Stimulated activated CD8-positive, alpha-beta memory T cell treated with anti-CD3 and anti-CD28 coated beads, Interleukin-12 subunit alpha, Interleukin-12 subunit beta, amount 100 ng/mL, for 24 hours (primary cell): ENCODE data around the gene KCNQ2.

Source experiments
- DNase-seq: peaks from one replicate; pipeline ENCODE4 v3.0.0-alpha.2; 2020; ENCODE audit errors: extremely low read depth

The KCNQ2 gene

DNA sequence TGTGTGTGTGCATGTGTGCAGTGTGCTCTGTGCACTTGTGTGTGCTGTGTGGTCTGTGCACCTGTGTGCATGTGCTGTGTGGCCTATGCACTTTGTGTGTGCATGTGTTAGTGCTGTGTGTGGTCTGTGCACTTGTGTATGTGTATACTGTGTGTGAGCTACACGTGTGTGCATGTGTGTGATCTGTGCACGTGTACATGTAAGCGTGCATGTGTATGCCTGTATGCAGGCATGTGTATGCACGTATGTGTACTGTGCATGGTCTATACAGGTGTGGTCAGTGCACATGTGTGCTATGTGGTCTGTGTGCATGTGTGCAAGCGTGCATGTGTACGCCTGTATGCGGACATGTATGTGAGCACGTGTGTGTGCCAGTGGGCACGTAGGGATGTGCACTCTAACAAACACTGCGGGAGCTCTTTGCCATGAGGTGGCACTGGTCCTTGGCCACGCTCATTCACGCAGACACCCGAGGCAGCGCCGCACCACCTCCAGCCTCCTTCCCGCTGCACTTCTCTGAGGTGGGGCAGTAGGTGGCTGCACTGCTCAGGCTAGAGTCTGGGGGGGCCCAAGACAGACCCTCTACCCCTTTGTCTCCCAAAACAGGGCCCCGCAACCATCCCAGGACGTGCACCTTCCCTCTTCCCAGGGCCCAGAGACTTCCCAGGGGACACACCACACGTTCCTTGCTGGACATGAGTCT, 68.9 kb downstream of the KCNQ2 start:
- no peak for DNase-seq

DNA sequence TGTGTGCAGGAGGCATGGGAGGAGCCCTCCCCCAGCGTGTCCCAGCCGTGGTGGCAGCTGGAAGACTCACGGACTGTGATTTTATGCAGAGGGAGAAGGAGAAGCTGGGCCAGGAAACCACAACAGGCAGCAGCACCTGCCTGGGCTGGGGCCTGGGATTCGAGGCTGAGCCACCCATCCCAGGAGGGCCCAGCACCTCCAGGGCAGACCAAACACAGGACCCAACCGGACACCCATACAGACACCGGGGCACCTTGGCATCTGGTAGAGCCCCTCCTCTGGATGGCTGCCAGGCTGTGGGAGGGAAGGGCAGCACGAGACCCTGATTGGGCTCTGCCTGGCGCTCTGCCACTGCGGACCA, 69.6 kb downstream of the KCNQ2 start:
- DNase-seq, result no peak

GRCh38 chr20:63402181-63402859, 70.1 kb downstream of the KCNQ2 start:
- DNase-seq, result no peak

DNA sequence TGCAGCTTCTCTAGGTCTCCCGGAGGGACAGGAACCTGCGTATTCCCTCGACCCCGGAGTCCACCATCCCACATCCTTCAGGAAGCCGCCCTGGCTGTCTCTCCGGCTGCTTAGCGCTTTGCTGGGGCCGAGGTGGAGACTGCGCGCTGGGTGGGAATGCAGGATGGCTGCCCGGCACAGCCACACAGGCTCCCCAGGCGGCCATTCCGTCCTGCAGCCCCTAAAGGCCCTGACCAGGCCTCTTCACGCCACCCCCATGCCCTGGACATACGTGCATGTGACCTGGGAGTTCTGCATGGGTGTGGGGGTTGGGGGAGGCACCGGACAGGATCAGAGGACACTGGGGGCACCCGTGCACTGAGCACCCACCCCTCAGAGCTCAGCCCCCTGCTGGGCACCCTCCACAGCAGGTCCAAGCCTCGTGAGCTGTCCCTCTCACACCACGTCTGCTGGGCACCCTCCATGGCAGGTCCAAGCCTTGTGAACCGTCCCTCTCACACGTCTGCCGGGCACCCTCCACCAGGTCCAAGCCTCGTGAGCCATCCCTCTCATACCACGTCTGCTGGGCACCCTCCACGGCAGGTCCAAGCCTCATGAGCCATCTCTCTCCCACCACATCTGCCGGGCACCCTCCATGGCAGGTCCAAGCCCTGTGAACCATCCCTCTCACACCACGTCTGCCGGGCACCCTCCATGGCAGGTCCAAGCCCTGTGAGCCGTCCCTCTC, 70.9 kb downstream of the KCNQ2 start:
- no peak for DNase-seq

- no peak for DNase-seq
These were observed 71.8 kb downstream of the KCNQ2 start for GRCh38 chr20:63400486-63401210.

- DNase-seq, result no peak
These were observed 72.7 kb downstream of the KCNQ2 start for GRCh38 chr20:63399596-63400375.

DNA sequence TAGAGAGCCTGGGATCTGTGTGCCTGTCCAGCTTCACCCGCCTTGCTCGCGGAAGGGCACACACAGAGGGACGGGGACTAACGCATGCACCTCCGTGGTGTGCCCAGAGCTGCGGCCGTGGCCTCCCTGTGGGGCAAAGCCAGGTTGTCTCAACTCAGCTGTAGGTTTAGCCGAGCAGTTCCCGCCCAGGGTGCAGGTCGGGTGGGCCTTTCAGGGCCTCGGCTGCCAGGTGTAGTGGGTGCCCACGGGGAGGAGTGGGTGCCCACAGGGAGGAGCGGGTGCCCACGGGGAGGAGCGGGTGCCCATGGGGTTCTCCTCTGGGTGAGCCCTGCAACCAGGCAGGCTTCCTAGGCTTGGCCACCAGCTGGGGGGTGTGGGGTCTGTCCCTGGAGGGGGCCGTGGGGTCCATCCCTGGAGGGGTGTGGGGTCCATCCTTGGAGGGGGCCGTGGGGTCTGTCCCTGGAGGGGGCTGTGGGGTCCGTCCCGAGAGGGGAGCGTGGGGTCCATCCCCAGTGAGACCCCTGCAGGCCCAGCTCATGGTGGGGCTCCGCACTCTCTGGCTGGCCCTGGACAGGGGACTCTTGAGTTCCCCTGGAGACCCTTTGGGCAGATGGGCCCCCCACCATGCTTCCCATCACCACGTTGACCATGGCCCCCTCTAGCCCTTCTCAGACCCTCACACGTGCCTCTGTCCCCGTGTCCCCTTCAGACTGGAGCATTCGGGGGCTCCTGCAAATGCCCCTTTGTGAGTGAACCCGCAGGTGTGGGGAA, 73.5 kb downstream of the KCNQ2 start:
- no peak for DNase-seq

GRCh38 chr20:63397946-63398450, 74.5 kb downstream of the KCNQ2 start:
- DNase-seq, result no peak

GRCh38 chr20:63397155-63397843, 75.2 kb downstream of the KCNQ2 start:
- no peak for DNase-seq

GRCh38 chr20:63396300-63396699, 76.2 kb downstream of the KCNQ2 start:
- no peak for DNase-seq

GRCh38 chr20:63395723-63396122, 76.7 kb downstream of the KCNQ2 start:
- DNase-seq, result no peak

DNA sequence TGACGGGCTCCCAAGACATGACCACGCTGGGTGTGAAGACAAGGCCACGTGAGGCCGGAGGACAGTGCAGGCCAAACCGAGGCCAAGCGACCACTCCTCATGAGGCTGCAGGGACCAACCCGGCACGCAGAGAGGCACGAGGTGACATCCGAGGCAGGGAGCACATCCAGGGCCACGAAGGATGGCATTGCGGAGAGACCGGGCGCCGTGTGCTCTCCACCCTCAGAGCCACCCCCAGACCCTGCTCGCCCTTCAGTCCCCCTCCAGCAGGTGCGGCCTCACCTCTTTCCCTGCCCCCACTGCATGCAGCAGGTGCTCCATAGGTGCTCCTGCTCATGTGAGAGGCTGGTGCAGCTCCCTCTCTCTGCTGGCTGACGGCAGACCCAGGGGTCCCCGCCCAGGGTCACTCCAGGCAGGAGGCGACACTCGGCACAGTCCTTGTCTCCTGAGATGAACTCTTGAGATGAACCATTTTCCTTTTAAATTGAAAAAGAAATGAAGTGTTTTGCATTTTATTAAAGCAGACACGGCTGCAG, 77.5 kb downstream of the KCNQ2 start:
- no peak for DNase-seq

DNA sequence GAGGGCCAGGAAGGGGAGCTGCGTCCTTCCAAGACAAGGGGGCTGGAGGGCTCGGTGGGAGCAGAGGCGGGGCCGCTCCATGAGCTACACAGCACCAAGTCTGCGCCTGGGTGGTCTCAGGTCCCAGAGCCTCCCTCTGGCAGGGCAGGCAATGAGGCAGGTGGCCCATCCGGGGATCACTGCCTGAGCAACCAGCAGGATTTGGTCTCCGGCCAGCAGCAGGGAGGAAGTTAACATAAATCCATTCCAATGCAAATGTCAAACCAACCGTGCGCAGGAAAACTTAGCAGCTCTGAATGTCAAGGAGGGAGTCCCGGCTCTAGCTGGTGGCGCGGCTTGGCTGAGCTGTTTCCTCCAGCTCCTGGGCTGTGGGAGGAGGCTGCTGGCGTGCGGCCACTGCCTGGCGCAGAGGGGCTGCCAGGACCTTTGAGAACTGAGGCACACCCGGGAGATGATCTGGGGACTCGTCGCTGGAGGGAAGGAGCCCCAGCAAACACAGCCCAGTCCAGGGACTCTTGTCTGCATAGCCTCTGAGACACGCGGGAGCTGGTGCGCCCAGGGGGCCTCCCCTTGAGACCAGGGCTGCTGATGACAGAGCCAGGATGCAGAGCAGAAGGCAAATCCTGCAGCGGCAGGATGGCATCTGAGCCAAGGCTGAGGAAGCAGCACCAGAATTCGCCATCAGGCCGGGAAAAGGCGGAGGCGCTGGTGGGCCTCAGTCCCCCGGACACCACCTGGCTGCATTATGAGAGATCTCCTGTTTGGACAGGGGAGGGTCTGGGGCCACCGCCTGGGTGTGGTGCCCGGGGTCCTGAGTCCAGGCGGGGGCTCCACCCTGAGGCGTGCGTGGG, 78.2 kb downstream of the KCNQ2 start:
- no peak for DNase-seq

GRCh38 chr20:63393566-63393965, 78.9 kb downstream of the KCNQ2 start:
- DNase-seq, result no peak

DNA sequence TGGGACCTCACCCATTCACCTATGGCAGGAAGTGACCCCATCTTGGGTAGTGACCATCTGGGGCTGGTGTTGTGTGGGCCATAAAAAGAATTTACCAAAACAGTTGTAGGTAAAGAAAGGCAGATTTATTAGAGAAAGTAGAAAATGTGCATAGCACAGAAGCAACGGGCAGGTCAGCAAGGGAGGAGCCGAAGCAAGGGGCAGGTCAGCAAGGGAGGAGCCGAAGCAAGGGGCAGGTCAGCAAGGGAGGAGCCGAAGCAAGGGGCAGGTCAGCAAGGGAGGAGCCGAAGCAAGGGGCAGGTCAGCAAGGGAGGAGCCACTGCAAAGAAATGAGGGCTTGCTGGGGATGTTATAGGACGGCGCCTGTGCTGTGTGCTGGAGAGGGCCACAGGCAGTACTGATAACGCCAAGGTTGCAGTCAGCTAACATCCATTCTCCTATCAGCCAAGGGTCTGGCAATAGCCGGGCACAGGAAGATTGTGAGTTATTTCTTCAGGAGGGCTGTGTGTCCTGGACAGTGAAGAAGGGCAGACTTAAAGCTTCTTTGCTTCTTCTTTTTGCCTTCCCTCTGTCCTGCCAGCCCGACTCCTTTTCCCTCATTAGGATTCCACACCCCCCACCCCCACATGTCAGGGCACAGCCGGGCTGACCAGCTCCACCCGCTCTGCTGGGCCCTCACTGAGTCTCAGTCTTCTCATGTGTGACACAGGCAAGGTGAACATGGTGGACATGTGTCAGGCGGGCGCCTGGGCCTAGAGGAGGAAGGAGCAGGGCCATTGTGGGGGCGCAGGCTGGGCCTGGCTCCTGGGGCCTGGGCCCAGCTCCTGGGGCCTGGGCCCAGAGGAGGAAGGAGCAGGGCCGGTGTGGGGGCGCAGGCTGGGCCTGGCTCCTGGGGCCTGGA, 79.7 kb downstream of the KCNQ2 start:
- no peak for DNase-seq

GRCh38 chr20:63387917-63388316, 84.5 kb downstream of the KCNQ2 start:
- DNase-seq, result no peak

DNA sequence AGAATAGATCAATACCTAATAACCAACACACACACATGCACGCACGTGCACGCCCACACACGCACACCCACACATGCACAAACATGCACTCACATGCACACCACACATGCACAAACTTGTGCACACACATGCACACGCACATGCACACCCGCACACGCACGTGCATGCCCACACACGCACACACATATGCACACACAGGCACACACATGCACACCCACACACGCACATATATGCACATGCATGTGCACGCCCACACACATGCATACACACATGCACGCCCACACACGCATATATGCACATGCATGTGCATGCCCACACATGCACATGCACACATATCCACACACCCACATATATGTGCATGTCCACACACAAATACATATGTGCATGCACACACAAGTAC, 85.1 kb downstream of the KCNQ2 start:
- no peak for DNase-seq

GRCh38 chr20:63386491-63386890, 86.0 kb downstream of the KCNQ2 start:
- no peak for DNase-seq
